Activated CD8-positive, alpha-beta T cell treated with anti-CD3 and anti-CD28 coated beads, Interleukin-2, amount 10 ng/mL, durations not matched to agents 7 days and 5 days (primary cell): ENCODE data around the gene ESRRB. TPM values are rescaled to one million over a fixed set of nuclear protein-coding genes. Genes with fewer than 3 reads are reported as not detected.

Experiments
- ATAC-seq: fragments of 150-1000 bp; cut with Tn5 transposase; one replicate; pipeline ENCODE4 v1.10.0; 2021; ENCODE audit warnings: moderate library complexity
- CTCF ChIA-PET: fragments of 350-600 bp; sonication (Branson Sonifier 250); formaldehyde crosslinking; loops from one replicate; lab custom pipeline; 2021; ENCODE audit warnings: antibody characterized with exemption; lab: Charles Lee
- POLR2A ChIA-PET: fragments of 350-600 bp; sonication (Branson Sonifier 250); formaldehyde crosslinking; loops from one replicate; lab custom pipeline; 2021; ENCODE audit warnings: antibody characterized with exemption; lab: Charles Lee
- DNase-seq: peaks from one replicate; pipeline ENCODE4 v3.0.0-alpha.2; 2020
- H3K27ac Mint-ChIP-seq: one replicate; pipeline ENCODE4 v1.8.0; 2021; ENCODE audit warnings: mild to moderate bottlenecking, mixed read lengths
- H3K27me3 Mint-ChIP-seq: one replicate; pipeline ENCODE4 v1.8.0; 2021; ENCODE audit warnings: low read depth, mixed read lengths
- H3K36me3 Mint-ChIP-seq: one replicate; pipeline ENCODE4 v1.8.0; 2021; ENCODE audit warnings: low read depth, mixed read lengths
- H3K4me1 Mint-ChIP-seq: one replicate; pipeline ENCODE4 v1.8.0; 2021; ENCODE audit warnings: low read depth, mixed read lengths
- H3K4me3 Mint-ChIP-seq: one replicate; pipeline ENCODE4 v1.8.0; 2021; ENCODE audit warnings: mild to moderate bottlenecking, mixed read lengths
- H3K9me3 Mint-ChIP-seq: one replicate; pipeline ENCODE4 v1.8.0; 2022; ENCODE audit warnings: mixed read lengths; ENCODE audit not compliant: insufficient read depth
- total RNA-seq, 2 experiments: library from RNA; stranded (reverse); gene quantifications; one replicate each; pipeline ENCODE4 v1.2.3, GENCODE V29; 2021

The ESRRB gene
- total RNA-seq, 2 experiments from 2014 or later, result 0.05 TPM; not detected in 1

- H3K27ac Mint-ChIP-seq, result no peak overlapping the region
- no peak for DNase-seq
- no peaks in the 10 kb centered on the region for H3K4me1 Mint-ChIP-seq
- ChIA-PET POLR2A (no interaction called here), CTCF (no interaction called here)
- H3K4me3 Mint-ChIP-seq, result no peak overlapping the region
- no peaks in the 10 kb centered on the region for H3K36me3 Mint-ChIP-seq
- no peaks in the 10 kb centered on the region for H3K9me3 Mint-ChIP-seq
- ATAC-seq, result no peak
- H3K27me3 Mint-ChIP-seq, result peaks cover 34% of the 10 kb centered on the region
Observed at GRCh38 chr14:76413106-76413961, 37.4 kb downstream of the ESRRB start.

GRCh38 chr14:76413962-76414600, 38.1 kb downstream of the ESRRB start:
- no peaks in the 10 kb centered on the region for H3K4me1 Mint-ChIP-seq
- no peak overlapping the region for H3K4me3 Mint-ChIP-seq
- H3K27ac Mint-ChIP-seq, result no peak overlapping the region
- H3K9me3 Mint-ChIP-seq, result no peaks in the 10 kb centered on the region
- ATAC-seq, result no peak
- CTCF ChIA-PET, result no interaction called here
- peaks cover 35% of the 10 kb centered on the region for H3K27me3 Mint-ChIP-seq
- POLR2A ChIA-PET, result no interaction called here
- no peak for DNase-seq
- no peaks in the 10 kb centered on the region for H3K36me3 Mint-ChIP-seq

GRCh38 chr14:76419399-76419798, 43.5 kb downstream of the ESRRB start:
- POLR2A ChIA-PET, result no interaction called here
- H3K36me3 Mint-ChIP-seq, result no peaks in the 10 kb centered on the region
- ATAC-seq (no peak), DNase-seq (no peak)
- no peaks in the 10 kb centered on the region for H3K4me1 Mint-ChIP-seq
- H3K27ac Mint-ChIP-seq, result no peak overlapping the region
- H3K9me3 Mint-ChIP-seq, result no peaks in the 10 kb centered on the region
- H3K4me3 Mint-ChIP-seq, result no peak overlapping the region
- CTCF ChIA-PET, result no interaction called here
- peaks cover 15% of the 10 kb centered on the region for H3K27me3 Mint-ChIP-seq

GRCh38 chr14:76420827-76421226, 44.9 kb downstream of the ESRRB start:
- no peak overlapping the region for H3K4me3 Mint-ChIP-seq
- CTCF ChIA-PET, result no interaction called here
- H3K9me3 Mint-ChIP-seq, result no peaks in the 10 kb centered on the region
- no peaks in the 10 kb centered on the region for H3K4me1 Mint-ChIP-seq
- H3K27ac Mint-ChIP-seq, result no peak overlapping the region
- H3K36me3 Mint-ChIP-seq, result no peaks in the 10 kb centered on the region
- POLR2A ChIA-PET, result no interaction called here
- DNase-seq (no peak), ATAC-seq (no peak)
- H3K27me3 Mint-ChIP-seq, result peaks cover 5% of the 10 kb centered on the region

GRCh38 chr14:76421662-76422061, 45.7 kb downstream of the ESRRB start:
- peaks cover 5% of the 10 kb centered on the region for H3K27me3 Mint-ChIP-seq
- CTCF ChIA-PET, result no interaction called here
- no peaks in the 10 kb centered on the region for H3K36me3 Mint-ChIP-seq
- POLR2A ChIA-PET, result no interaction called here
- ATAC-seq (no peak), DNase-seq (no peak)
- no peaks in the 10 kb centered on the region for H3K9me3 Mint-ChIP-seq
- H3K4me1 Mint-ChIP-seq, result no peaks in the 10 kb centered on the region
- H3K4me3 Mint-ChIP-seq, result no peak overlapping the region
- H3K27ac Mint-ChIP-seq, result no peak overlapping the region

- DNase-seq, result no peak
- H3K4me3 Mint-ChIP-seq, result no peak overlapping the region
- POLR2A ChIA-PET, result no interaction called here
- H3K27me3 Mint-ChIP-seq, result peaks cover 2% of the 10 kb centered on the region
- H3K27ac Mint-ChIP-seq, result no peak overlapping the region
- no peaks in the 10 kb centered on the region for H3K9me3 Mint-ChIP-seq
- no peaks in the 10 kb centered on the region for H3K36me3 Mint-ChIP-seq
- no peak for ATAC-seq
- CTCF ChIA-PET, result no interaction called here
- H3K4me1 Mint-ChIP-seq, result no peaks in the 10 kb centered on the region
Observed at GRCh38 chr14:76422662-76423061, 46.7 kb downstream of the ESRRB start.

DNA sequence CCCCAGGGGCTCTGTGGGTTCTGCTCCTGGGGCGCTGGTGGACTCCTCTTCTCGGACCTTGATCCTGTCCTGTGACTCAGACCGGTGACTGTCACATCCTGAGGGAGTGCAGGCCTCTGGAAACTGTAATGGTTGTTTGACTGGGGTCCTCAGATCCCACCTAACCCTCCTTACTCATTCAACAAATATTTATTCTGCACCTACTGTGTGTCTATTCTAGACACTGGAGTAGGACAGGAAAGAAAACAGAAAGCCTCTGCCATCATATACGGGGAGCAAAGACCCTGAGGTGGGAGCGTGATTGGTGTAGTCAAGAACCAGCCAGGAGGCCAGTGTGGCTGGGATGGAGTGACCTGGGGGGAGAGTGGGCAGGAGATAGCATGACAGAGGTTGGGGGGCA, 47.6 kb downstream of the ESRRB start:
- H3K4me3 Mint-ChIP-seq, result no peak overlapping the region
- H3K27me3 Mint-ChIP-seq, result peaks cover 2% of the 10 kb centered on the region
- no peaks in the 10 kb centered on the region for H3K4me1 Mint-ChIP-seq
- CTCF ChIA-PET, result no interaction called here
- H3K9me3 Mint-ChIP-seq, result no peaks in the 10 kb centered on the region
- no peak overlapping the region for H3K27ac Mint-ChIP-seq
- DNase-seq (no peak), ATAC-seq (no peak)
- POLR2A ChIA-PET, result no interaction called here
- H3K36me3 Mint-ChIP-seq, result no peaks in the 10 kb centered on the region

DNA sequence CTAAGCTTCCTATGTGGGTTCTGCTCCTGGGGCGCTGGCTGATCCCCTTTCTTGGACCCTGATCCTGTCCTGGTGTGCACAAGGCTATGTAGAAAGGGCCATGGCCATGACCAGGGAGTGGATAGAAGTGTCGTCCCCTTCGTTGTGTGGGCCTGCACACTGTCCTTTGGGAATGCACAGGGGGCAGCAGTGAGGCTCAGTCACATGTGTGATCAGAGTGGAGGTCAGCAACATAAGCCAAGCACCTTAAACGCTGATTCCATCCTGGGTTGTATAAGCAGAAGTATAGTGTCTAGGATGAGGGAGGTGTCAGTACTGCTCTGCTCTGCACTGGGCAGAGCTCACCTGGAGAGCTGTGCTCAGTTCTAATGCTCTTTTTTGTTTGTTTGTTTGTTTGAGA, 48.4 kb downstream of the ESRRB start:
- ATAC-seq, result no peak
- ChIA-PET CTCF (no interaction called here), POLR2A (no interaction called here)
- Mint-ChIP-seq H3K27ac (no peak overlapping the region), H3K36me3 (no peaks in the 10 kb centered on the region), H3K9me3 (no peaks in the 10 kb centered on the region), H3K4me1 (no peaks in the 10 kb centered on the region), H3K27me3 (no peaks in the 10 kb centered on the region), H3K4me3 (no peak overlapping the region)
- no peak for DNase-seq

DNA sequence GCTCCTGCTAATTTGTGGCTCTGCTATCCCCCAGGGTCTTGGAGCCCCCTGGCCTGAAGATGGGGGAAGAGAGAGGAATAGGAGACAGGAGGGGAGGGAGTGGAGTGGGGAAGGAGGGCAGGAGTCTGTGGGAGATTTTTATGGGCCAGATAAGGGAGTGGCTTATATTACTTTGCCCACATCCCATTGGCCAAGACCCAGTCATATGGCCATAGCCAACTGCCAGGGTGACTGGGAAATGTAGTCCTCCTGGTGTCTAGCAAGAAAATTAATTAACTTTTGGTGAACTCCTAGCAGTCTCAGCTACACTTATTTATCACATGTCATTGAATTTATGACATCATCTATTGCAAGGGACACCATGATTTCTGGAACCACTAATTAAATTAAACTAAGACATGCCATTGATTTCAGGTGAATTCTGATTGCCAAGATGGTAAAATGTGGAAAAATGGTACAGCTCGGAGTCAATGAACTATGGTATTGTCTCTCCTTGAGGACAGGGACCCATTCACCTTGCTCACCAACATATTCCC, 50.3 kb downstream of the ESRRB start:
- Mint-ChIP-seq H3K4me1 (no peaks in the 10 kb centered on the region), H3K27me3 (no peaks in the 10 kb centered on the region), H3K9me3 (no peaks in the 10 kb centered on the region), H3K27ac (no peak overlapping the region), H3K36me3 (no peaks in the 10 kb centered on the region), H3K4me3 (no peak overlapping the region)
- no peak for DNase-seq
- ChIA-PET POLR2A (no interaction called here), CTCF (interaction anchor here (1.9 kb wide), 1 partner anchor 375 kb away, joined by 5 read pairs; no protein-coding TSS in a partner anchor)
- ATAC-seq, result no peak

- ChIA-PET POLR2A (no interaction called here), CTCF (no interaction called here)
- H3K36me3 Mint-ChIP-seq, result no peaks in the 10 kb centered on the region
- no peaks in the 10 kb centered on the region for H3K9me3 Mint-ChIP-seq
- no peaks in the 10 kb centered on the region for H3K4me1 Mint-ChIP-seq
- no peak overlapping the region for H3K27ac Mint-ChIP-seq
- no peaks in the 10 kb centered on the region for H3K27me3 Mint-ChIP-seq
- no peak overlapping the region for H3K4me3 Mint-ChIP-seq
- DNase-seq (no peak), ATAC-seq (no peak)
Observed at GRCh38 chr14:76428611-76429010, 52.7 kb downstream of the ESRRB start.

GRCh38 chr14:76430017-76430416, 54.1 kb downstream of the ESRRB start:
- POLR2A ChIA-PET, result no interaction called here
- DNase-seq (no peak), ATAC-seq (no peak)
- Mint-ChIP-seq H3K4me3 (no peak overlapping the region), H3K27ac (no peak overlapping the region), H3K27me3 (no peaks in the 10 kb centered on the region), H3K4me1 (no peaks in the 10 kb centered on the region), H3K36me3 (no peaks in the 10 kb centered on the region), H3K9me3 (no peaks in the 10 kb centered on the region)
- CTCF ChIA-PET, result no interaction called here

- Mint-ChIP-seq H3K27ac (no peak overlapping the region), H3K27me3 (no peaks in the 10 kb centered on the region), H3K4me3 (no peak overlapping the region), H3K36me3 (no peaks in the 10 kb centered on the region), H3K4me1 (no peaks in the 10 kb centered on the region), H3K9me3 (no peaks in the 10 kb centered on the region)
- ChIA-PET CTCF (no interaction called here), POLR2A (no interaction called here)
- no peak for ATAC-seq
- DNase-seq, result no peak
Observed at GRCh38 chr14:76430475-76430980, 54.6 kb downstream of the ESRRB start.
